ENCODE results near the gene MRPL49. TPM values are rescaled to one million over a fixed set of nuclear protein-coding genes. Genes with fewer than 3 reads are reported as not detected.

The MRPL49 gene
- total and polyA plus RNA-seq, 2 of the 8 experiments (the other 6 are each of a cell fraction or from before 2014, with no cell fraction given), result 54.0 to 84.8 TPM

DNA sequence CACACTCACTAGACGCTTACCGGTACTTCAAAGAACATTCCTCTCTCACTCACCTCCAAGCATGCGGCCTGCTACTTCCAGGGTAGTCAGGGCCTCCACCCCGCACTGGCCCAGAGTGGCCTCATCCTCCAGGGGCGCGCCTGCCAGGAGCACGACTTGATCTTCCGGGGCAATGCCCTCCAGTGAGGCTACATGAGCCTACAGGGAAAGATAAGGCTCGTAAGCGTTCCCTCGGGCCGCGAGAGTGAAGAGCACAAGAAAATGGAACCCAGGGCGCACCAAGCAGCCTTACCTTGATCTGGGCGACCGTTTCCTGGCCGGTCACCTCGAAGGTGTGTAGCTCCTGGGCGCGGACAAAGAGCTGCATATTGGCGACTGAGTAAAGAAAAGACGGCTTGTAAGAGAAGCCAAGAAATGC, 665 bp upstream of the MRPL49 start:
- ChIA-PET CTCF (ENCODE audit: partially characterized antibody) (interaction anchor here (0.6 to 3.0 kb wide), 9 partner anchors 8 to 338 kb away, joined by 3 to 14 read pairs (median 7); partner anchors contain the start of genes CAPN1 and TM7SF2), POLR2A (ENCODE audit: partially characterized antibody) (interaction anchor here (0.6 to 17.4 kb wide), 41 partner anchors 10 to 791 kb away, joined by 3 to 305 read pairs (median 4); partner anchors contain the start of genes ARL2, CAPN1, CDC42EP2 and GPHA2)
- Histone ChIP-seq H3K18ac (ENCODE audit: extremely low read depth, low read length) (peak overlapping the region; percentile 41; the same call in 1 of the 2 replicates), H3K4me3 (ENCODE audit: extremely low read depth in 1 of 4, insufficient read depth in 2 of 4, low read depth in 3 of 4, low read length in 4 of 4) (peak overlapping the region; percentile 80 to 98 (median 93)), H3K36me3 (ENCODE audit: control insufficient read depth in 2 of 4, insufficient read depth in 4 of 4, low read length in 3 of 4) (peaks cover 15 to 48% (median 37%) of the 10 kb centered on the region in 4 experiments), H3K9ac (replicated peaks in 1 of 4; ENCODE audit: extremely low read depth in 1 of 4, low read depth in 3 of 4, low read length in 3 of 4) (peak overlapping the region; percentile 84 to 96 (median 90)), H2BK15ac (ENCODE audit: low read length) (no peak overlapping the region), H2AFZ (ENCODE audit: low read length) (no peak overlapping the region), H3K4me1 (replicated peaks in 1 of 4; ENCODE audit: control insufficient read depth in 3 of 4, insufficient read depth in 4 of 4, low read length in 3 of 4) (peaks cover 0 to 10% (median 5%) of the 10 kb centered on the region in 4 experiments; a peak in 6 of 7 replicates), H2AK5ac (ENCODE audit: low read depth, low read length) (no peak overlapping the region), H4K91ac (replicated peaks; ENCODE audit: insufficient read length, low read length) (peak overlapping the region; percentile 10), H3K27me3 (replicated peaks in 1 of 4; ENCODE audit: control insufficient read depth in 3 of 4, extremely low read depth in 1 of 4, insufficient read depth in 3 of 4, low read length in 3 of 4) (no peaks in the 10 kb centered on the region), H2BK5ac (ENCODE audit: low read depth, low read length) (peak overlapping the region; percentile 91), H2BK120ac (replicated peaks; ENCODE audit: low read depth, low read length) (no peak overlapping the region), H2BK20ac (ENCODE audit: low read length) (no peak overlapping the region), H3K79me2 (ENCODE audit: control insufficient read depth in 1 of 2, insufficient read depth in 2 of 2, low read length in 2 of 2) (peaks cover 6 to 38% of the 10 kb centered on the region in 2 experiments), H3K23ac (ENCODE audit: insufficient read length) (no peak overlapping the region), H4K8ac (ENCODE audit: extremely low read depth, insufficient read depth, low read length) (peak overlapping the region; percentile 99), H3K4me2 (ENCODE audit: insufficient read depth in 1 of 2, low read depth in 2 of 2, low read length in 2 of 2) (peak overlapping the region; percentile 76 to 89), H3K9me3 (ENCODE audit: insufficient read depth in 2 of 2, low read depth in 1 of 2, low read length in 1 of 2) (no peaks in the 10 kb centered on the region), H3K79me1 (ENCODE audit: low read depth, low read length) (peaks cover 9% of the 10 kb centered on the region), H3K27ac (ENCODE audit: low read depth, low read length) (peak overlapping the region; percentile 87), H2BK12ac (ENCODE audit: low read depth, low read length) (no peak overlapping the region), H4K5ac (ENCODE audit: insufficient read length, low read depth, low read length) (peak overlapping the region; percentile 34), H3K4ac (replicated peaks; ENCODE audit: insufficient read length, low read depth, low read length) (no peak overlapping the region), H3K56ac (replicated peaks; ENCODE audit: insufficient read length, low read depth, low read length) (peak overlapping the region; percentile 48), H3K14ac (ENCODE audit: insufficient read length) (no peak overlapping the region), H3K23me2 (ENCODE audit: low read depth, low read length) (peaks cover 8% of the 10 kb centered on the region; the same call in 1 of the 2 replicates), H4K20me1 (replicated peaks in 1 of 2; ENCODE audit: control insufficient read depth in 1 of 2, insufficient read depth in 2 of 2, low read length in 2 of 2) (peaks cover 4% of the 10 kb centered on the region in 2 experiments)
- DNase-seq (ENCODE audit: low read depth in 1 of 2, low spot score in 2 of 2) (no peak), FAIRE-seq (no peak)
- TF ChIP-seq ASH2L (IDR thresholded peaks at IDR 0.05; ENCODE audit: low read length) (no peak), BACH1 (IDR thresholded peaks at IDR 0.05; ENCODE audit: low read length) (no peak), YY1 (IDR thresholded peaks at IDR 0.05; ENCODE audit: low read depth, low read length) (no peak), KDM4A (IDR thresholded peaks at IDR 0.05; ENCODE audit: low read depth, low read length, severe bottlenecking) (no peak)
- TF ChIP-seq, protein P1, sequence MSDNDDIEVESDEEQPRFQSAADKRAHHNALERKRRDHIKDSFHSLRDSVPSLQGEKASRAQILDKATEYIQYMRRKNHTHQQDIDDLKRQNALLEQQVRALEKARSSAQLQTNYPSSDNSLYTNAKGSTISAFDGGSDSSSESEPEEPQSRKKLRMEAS (IDR thresholded peaks at IDR 0.05), result no peak
- 8% methylated on average over 22 of the region's 22 CpGs; no CpG with 5 or more reads in 1 of the 2 experiments for WGBS, 2 experiments (ENCODE audit: extremely low coverage in 1 of 2, insufficient coverage in 1 of 2, insufficient read length in 1 of 2, insufficient replicate concordance in 2 of 2, low coverage in 1 of 2, low lambda C conversion rate in 2 of 2, missing lambda C conversion rate in 1 of 2)

All from H1 (cell line).